Adrenal gland (tissue), 12 donors: Measurements from ENCODE around the gene VWA2. TPM values are rescaled to one million over a fixed set of nuclear protein-coding genes. Genes with fewer than 3 reads are reported as not detected.

ENCODE experiments used
- DNase-seq, 7 donors: peaks; one replicate each; pipeline ENCODE4 v3.0.0-alpha.2; 2019 to 2020
- H3K27ac ChIP-seq, 5 donors: fragments of 200-600 bp; sonication (generic) in 4 of 5; 1 replicate in 3 of 5; 2 replicates in 2 of 5; pipeline versions ENCODE4 v1.5.1 to v1.8.0; 2016 to 2020; ENCODE audit warnings: mild to moderate bottlenecking in 1 of 5
- H3K27me3 ChIP-seq: fragments of 200-600 bp; 2 replicates; pipeline ENCODE4 v1.8.0; 2021
- H3K36me3 ChIP-seq, 2 donors: fragments of 200-600 bp; replicated peaks in 1 of 2; 1 replicate in 1 of 2; 2 replicates in 1 of 2; pipeline versions ENCODE4 v1.5.1 to v1.8.0; 2018 to 2022
- H3K4me1 ChIP-seq, 2 donors: fragments of 200-600 bp; replicated peaks in 1 of 2; 1 replicate in 1 of 2; 2 replicates in 1 of 2; pipeline versions ENCODE4 v1.5.1 to v1.8.0; 2018 to 2021
- H3K4me3 ChIP-seq, 4 donors: fragments of 200-600 bp; sonication (generic) in 3 of 4; one replicate each; pipeline ENCODE4 v1.5.1; 2016 to 2018
- H3K9me3 ChIP-seq, 3 donors: fragments of 200-600 bp; sonication (generic) in 1 of 3; replicated peaks in 1 of 3; 1 replicate in 2 of 3; 2 replicates in 1 of 3; pipeline versions ENCODE4 v1.5.1 to v1.8.0; 2016 to 2021
- CTCF ChIP-seq, 6 experiments: fragments of 450-650 bp in 4 of 6; fragments of 200-600 bp in 2 of 6; sonication (generic) in 1 of 6; IDR thresholded peaks; 1 replicate in 5 of 6; 2 replicates in 1 of 6; pipeline versions ENCODE4 v1.5.1 to v1.8.0; 2016 to 2021; ENCODE audit warnings: antibody characterized with exemption in 6 of 6, mild to moderate bottlenecking in 2 of 6, moderate library complexity in 1 of 6
- POLR2A ChIP-seq, 2 donors: fragments of 450-650 bp; IDR thresholded peaks; one replicate each; pipeline ENCODE4 v1.6.1; 2017; ENCODE audit warnings: antibody characterized with exemption in 2 of 2, mild to moderate bottlenecking in 2 of 2, moderate library complexity in 1 of 2
- WGBS, 4 donors: extraction: QIAGEN DNeasy Blood & Tissue Kit in 2 of 4; methylation state at CpG; one replicate each; pipeline versions ENCODE4 v1.1.5 to v1.1.7; 2013 to 2017; 5-methylcytosine and 5-hydroxymethylcytosine counted together
- intact Hi-C, 2 donors: fragments of 100-400 bp; cut with DNase I; formaldehyde crosslinking; loops; one replicate each; pipeline versions ENCODE4 v1.14.1 to v1.15.0; 2022 to 2023
- polyA plus RNA-seq, 3 donors: library from polyadenylated mRNA; stranded (reverse); fragments of 200-250 nt in 2 of 3; fragments of 350-450 nt in 1 of 3; fragmentation: Illumina TruSeq in 1 of 3; extraction: RNeasy Lipid Tissue Mini Kit (QIAGEN cat#74804) in 1 of 3; gene quantifications; one replicate each; pipeline ENCODE4 v1.2.3, GENCODE V29; 2013 to 2014
- total RNA-seq, 9 donors: library from RNA; depleted of rRNA in 4 of 9; stranded (reverse); fragments of >200 nt in 4 of 9; fragments of 120-200 nt in 1 of 9; fragmentation: NEBNext Ultra II Directional in 1 of 9; extraction: Animal tissue kit (Norgen Biotek cat#: 25700) in 1 of 9; gene quantifications; one replicate each; pipeline versions ENCODE4 v1.1.0 to v1.2.4, GENCODE V29; 2013 to 2023
- donor health status: healthy with polysubstance abuse.
- donor health status: Bipolar disorder and iron deficiency.
- donor health status: DM: yes; HTN: yes; CAD: no.
- donor health status: DM: no; HTN: no; CAD: no.
- donor health status: DM: no; HTN: no; CAD: no.
- donor health status: DM: yes; HTN: yes; CAD: no.

VWA2 gene
- total and polyA plus RNA-seq, 12 donors = 0.15 TPM; not detected in 11

GRCh38 chr10:114334301-114334700 lies 95.2 kb downstream of the VWA2 start:
- Histone ChIP-seq H3K4me1 (no peaks in the 10 kb centered on the region), H3K4me3 (no peak overlapping the region), H3K9me3 (no peaks in the 10 kb centered on the region), H3K36me3 (no peaks in the 10 kb centered on the region), H3K27me3 (no peaks in the 10 kb centered on the region), H3K27ac (peak overlapping the region in 1 of 5 donors; percentile 29)
- intact Hi-C loops = no loop called here
- WGBS, 4 donors = 53 to 72% (median 63%) methylated on average over 6 of the region's 6 CpGs
- peak in 2 of 7 donors; percentile 4 to 26 for DNase-seq
- TF ChIP-seq POLR2A (IDR thresholded peaks at IDR 0.05) (no peak), CTCF (IDR thresholded peaks at IDR 0.05) (no peak)

- 52 to 64% (median 58%) methylated on average over 3 of the region's 3 CpGs for WGBS, 4 donors
- no peak for TF ChIP-seq POLR2A (IDR thresholded peaks at IDR 0.05)
- H3K9me3 ChIP-seq = no peaks in the 10 kb centered on the region
- no peak for DNase-seq
- H3K4me1 ChIP-seq = no peaks in the 10 kb centered on the region
- no peak overlapping the region for H3K27ac ChIP-seq
- no peaks in the 10 kb centered on the region for H3K36me3 ChIP-seq
- H3K27me3 ChIP-seq = no peaks in the 10 kb centered on the region
- intact Hi-C loops = no loop called here
- no peak overlapping the region for H3K4me3 ChIP-seq
These were observed 96.6 kb downstream of the VWA2 start for GRCh38 chr10:114335614-114336013.

- intact Hi-C loops = no loop called here
- no peaks in the 10 kb centered on the region for H3K4me1 ChIP-seq
These were observed 97.9 kb downstream of the VWA2 start for GRCh38 chr10:114336823-114337509.

GRCh38 chr10:114337510-114338462 lies 98.7 kb downstream of the VWA2 start:
- TF ChIP-seq CTCF (IDR thresholded peaks at IDR 0.05) (no peak), POLR2A (IDR thresholded peaks at IDR 0.05) (no peak)
- Histone ChIP-seq H3K36me3 (no peaks in the 10 kb centered on the region), H3K4me1 (no peaks in the 10 kb centered on the region), H3K27ac (no peak overlapping the region), H3K4me3 (no peak overlapping the region), H3K27me3 (no peaks in the 10 kb centered on the region), H3K9me3 (no peaks in the 10 kb centered on the region)
- intact Hi-C loops = no loop called here
- DNase-seq = no peak
- WGBS, 4 donors = 77 to 83% (median 82%) methylated on average over 19 of the region's 19 CpGs

More at GRCh38 chr10:114336823-114337509, 97.9 kb downstream of the VWA2 start:
- no peak for DNase-seq
- TF ChIP-seq POLR2A (IDR thresholded peaks at IDR 0.05) = no peak
- no peak for TF ChIP-seq CTCF (IDR thresholded peaks at IDR 0.05)
- H3K9me3 ChIP-seq = no peaks in the 10 kb centered on the region
- no peaks in the 10 kb centered on the region for H3K36me3 ChIP-seq
- H3K27me3 ChIP-seq = no peaks in the 10 kb centered on the region
- H3K27ac ChIP-seq = no peak overlapping the region
- WGBS, 4 donors = 79 to 90% (median 87%) methylated on average over 10 of the region's 10 CpGs
- H3K4me3 ChIP-seq = no peak overlapping the region
